Hepatic stellate cell (primary cell): ENCODE measurements around the gene TRMT1.

Experiments
- DNase-seq: peaks from one replicate; pipeline ENCODE4 v3.0.0; 2011; ENCODE audit warnings: low spot score

TRMT1 gene

DNA sequence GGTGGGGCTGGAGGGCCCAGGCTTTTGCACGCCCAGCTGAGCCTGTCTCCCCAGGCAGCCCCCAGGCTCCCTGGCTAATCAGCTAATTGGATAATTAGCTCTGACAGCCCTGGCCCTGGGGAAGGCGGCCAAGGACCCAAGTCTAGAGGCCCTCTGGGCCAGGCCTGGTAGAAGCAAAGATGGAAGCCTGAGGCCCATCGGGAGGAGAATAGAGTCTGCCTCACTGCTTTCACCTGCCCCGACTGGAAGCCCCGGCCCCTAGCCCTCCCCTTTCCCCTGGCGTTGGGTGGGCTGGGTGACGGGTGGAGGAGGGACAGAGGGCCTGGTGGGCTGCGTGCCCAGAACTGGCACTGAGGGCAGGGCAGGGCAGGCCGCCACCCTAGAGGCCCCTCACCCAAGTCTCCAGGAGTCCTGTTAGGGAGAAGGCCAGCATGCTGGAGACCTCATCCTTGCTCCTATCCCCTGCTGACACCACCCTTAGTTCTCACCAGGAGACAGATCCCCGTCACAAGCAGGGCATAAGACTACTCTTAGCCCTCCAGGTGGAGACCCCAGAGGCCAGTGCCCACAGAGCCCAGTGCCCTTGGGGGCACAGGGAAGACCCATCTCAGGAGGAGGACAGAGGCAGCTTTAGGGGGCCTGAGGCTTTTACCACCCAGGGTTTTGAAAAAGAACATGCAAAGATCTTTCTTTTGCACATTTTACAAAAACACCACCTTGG is 25.9 kb downstream of the TRMT1 start:
- DNase-seq: no peak

DNA sequence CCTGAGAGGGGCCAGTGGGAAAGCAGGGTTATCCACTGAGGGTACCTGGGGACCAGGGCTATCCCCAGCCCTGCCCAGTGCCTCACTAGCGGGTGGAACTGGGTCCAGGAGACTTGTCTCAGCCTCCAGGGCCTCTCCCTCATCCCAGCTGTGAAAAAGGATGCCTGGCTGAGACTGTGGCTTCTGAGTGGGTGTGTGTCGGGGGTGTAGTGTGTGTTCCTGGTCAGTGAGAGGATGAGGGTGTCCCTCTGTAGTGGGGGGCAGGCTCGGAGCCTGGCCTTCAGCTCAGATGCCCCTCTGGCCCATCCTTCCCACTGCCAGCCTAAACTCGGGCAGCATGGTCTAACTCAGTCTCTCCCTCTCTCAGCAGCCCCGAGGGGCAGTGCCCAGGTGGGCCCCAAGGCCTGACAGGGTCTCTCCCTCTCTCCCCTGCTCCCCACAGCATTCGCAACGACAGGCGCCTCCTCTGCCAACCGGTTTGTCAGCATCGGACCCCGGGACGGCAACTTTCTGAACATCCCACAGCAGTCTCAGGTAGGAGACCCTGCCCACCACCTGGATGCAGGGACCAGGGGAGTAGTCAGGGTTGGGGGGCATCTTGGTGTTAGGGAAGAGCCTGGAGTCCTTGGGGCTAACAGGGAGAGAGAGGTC is 26.6 kb downstream of the TRMT1 start:
- no peak for DNase-seq

DNA sequence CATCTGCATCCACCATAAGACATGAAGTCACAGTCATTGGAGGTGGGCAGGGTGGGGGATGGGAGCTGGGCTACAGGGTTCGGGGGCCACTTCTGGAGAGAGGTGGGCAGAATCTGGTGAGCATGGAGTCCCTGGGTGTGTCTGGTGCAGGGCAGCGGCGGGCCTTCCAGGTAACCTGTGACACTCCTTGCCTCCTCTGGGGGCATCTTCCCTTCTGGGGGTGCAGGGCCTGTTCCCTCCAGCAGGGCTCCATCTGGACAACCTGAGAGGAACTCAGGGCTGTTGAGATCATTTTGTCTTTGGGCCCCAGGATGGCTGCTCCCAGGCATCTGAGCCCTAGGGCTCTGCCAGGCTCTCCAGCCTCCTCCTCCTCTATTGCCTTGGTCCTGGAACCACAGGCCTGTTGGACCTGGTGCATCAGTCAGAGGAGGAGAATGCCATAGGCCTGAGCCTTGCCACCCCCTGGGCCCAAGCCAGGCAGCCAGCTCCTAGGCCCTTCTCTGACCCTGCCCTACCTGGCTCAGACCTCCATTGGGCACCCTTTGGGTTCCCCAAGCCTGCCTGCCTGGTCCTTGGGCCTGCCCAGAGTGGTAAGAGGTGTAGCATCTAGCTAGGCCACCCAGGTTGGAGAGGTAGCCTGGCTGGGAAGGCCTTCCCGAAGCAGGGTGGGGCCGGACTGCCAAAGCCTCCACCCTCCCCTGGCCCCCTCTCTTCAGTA is 27.2 kb downstream of the TRMT1 start:
- DNase-seq: peak; percentile 62

GRCh38 chr19:13087795-13088537 is 28.6 kb downstream of the TRMT1 start:
- no peak for DNase-seq

DNA sequence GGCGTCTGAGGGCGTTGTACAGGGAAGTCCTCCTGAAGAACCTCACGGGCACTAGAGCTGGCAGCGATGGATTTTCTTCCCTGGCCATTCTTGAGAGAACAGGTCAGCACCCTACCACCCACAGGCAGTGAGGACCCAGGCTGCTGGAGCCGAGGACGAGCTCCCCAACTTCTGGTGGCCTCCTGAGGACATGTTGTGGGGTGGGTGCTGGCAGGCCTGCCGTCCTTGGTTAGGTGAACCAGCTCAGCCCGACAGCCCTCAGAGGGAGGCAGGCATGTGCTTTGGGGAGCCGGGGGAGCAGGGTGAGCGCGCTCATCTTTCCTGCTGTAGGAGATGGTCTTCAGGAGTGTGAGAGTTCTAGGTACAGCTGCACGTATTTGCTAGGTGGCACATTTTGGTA is 29.2 kb downstream of the TRMT1 start:
- DNase-seq: no peak

DNA sequence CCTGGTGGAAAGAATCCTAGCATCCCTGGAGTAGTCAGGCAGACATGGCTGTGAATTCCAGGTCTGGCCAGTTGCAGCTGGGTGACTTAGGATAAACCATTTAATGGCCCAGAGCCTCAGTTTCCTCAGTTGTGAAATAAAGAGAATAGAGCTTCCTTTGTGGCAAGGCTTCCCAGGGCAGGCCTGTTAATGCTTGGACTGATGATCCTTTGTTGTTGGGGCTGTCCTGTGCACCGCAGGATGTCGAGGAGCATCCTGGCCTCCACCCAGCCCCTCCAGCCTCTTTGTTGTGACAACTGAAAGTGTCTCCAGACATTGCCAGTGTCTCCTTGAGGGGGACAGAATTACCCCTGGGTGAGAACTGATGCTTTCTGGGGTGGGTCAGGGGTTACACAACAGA is 30.2 kb downstream of the TRMT1 start:
- no peak for DNase-seq

GRCh38 chr19:13085666-13086065 is 30.9 kb downstream of the TRMT1 start:
- no peak for DNase-seq

GRCh38 chr19:13083627-13084026 is 32.9 kb downstream of the TRMT1 start:
- DNase-seq: no peak

- no peak for DNase-seq
Measured at GRCh38 chr19:13083008-13083404, 33.5 kb downstream of the TRMT1 start.

GRCh38 chr19:13082192-13083007 is 34.1 kb downstream of the TRMT1 start:
- peak; percentile 62 for DNase-seq

GRCh38 chr19:13079542-13079986 is 37.0 kb downstream of the TRMT1 start:
- DNase-seq: no peak

DNA sequence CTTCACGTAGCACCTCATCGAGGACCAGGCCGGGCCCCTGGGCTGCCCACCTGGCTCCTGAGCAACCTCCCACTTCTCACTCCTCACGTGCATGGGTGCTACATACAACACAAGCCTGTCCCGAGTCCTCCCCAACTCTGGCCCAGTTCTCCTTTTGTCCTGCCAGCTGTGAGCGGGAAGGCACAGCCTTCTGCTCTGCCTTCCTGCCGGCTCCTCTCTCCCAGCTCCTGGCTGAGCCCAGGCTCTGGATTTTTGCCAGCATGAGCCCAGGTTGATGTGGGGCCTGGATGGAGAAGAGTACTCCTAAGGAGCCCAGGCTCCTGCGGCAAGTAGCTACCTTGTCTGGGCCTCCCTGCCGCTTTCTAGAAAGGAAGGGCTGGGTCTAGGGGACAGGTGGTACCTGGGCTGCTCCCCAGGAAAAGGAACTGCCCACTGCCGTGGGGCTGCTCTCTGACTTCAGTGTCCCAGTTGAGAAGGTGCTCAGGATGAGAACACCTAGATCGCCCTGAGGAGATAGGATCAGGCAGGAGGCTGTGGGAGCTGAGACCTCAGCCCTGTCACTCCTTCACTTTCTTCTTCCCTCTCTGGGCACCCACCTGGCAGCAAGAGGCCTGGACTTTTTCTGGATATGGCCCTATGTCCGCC is 37.5 kb downstream of the TRMT1 start:
- DNase-seq: no peak

DNA sequence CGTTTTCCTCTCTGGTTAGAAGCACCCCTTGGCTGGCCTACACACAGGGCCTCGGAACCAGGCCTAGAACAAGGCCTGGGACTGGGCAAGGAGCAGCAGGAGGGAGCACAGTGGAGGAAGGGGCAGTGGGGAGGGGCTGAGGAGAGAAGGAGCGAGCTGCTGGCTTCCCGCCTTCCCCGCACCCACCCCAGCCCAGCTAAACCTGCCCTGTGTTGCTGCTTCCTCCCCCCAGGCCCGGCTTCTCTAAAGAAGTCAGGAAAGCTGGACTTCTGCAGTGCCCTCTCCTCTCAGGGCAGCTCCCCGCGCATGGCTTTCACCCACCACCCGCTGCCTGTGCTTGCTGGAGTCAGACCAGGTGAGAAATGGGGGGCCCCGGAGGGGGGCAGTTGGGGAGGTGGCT is 38.2 kb downstream of the TRMT1 start:
- DNase-seq: no peak

DNA sequence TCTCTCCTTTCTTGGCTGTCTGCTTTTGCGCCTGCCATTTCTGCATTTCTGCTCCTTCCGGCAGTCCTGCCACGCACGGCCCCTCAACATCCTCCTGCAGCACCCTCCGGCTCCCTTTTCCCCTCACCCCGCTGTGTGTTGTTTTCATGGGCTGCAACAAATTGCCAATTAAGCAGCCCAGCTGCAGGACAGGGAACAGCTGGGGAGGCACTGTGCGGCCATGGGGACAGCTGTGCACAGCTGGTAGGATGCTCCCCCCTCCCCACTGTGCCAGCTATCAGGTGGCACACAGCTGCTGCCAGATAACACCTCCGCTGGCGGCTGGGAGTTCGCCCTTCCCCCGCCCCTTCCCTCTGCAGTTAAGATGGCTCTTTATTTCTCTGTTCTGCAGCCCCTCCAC is 39.3 kb downstream of the TRMT1 start:
- DNase-seq: no peak

GRCh38 chr19:13076787-13077186 is 39.8 kb downstream of the TRMT1 start:
- DNase-seq: no peak

GRCh38 chr19:13076320-13076719 is 40.2 kb downstream of the TRMT1 start:
- DNase-seq: no peak

DNA sequence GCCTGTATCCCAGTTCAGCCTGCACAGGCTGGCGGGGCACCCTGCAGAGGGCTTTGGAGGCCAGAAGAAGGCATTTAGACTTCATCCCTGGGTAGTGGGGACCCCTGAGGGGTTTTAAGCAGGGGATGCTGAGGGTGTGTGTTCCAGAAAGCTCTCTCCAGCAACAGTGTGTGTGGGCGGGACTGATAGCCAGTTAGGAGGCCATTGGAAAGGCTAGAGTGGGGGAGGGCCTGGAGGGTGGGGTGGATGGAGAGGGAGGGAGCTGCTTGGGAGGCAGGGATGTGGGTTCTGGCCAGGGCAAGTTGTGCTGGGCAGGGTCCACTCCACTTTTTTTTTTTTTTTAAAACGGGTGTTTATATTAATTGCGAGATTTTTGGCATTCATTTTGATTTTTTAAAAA is 42.2 kb downstream of the TRMT1 start:
- no peak for DNase-seq

DNA sequence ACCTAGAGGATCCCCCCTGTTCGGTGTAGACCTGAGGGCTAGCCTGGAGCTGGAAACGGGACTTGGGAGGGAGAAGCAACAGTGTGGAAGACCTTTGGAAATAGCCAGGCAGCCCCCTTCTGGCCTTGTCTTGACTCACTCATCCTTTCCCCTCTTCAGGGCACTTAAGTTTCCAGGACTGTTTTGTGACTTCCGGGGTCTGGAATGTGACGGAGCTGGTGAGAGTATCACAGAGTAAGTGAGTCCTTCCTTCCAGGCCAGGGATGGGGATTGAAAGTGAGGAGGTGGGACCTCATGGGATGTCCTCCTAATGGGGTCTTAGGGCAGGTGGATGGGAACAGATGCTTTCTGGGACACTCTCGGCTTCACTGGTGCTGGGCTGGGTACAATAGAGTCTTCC is 43.3 kb downstream of the TRMT1 start:
- no peak for DNase-seq

DNA sequence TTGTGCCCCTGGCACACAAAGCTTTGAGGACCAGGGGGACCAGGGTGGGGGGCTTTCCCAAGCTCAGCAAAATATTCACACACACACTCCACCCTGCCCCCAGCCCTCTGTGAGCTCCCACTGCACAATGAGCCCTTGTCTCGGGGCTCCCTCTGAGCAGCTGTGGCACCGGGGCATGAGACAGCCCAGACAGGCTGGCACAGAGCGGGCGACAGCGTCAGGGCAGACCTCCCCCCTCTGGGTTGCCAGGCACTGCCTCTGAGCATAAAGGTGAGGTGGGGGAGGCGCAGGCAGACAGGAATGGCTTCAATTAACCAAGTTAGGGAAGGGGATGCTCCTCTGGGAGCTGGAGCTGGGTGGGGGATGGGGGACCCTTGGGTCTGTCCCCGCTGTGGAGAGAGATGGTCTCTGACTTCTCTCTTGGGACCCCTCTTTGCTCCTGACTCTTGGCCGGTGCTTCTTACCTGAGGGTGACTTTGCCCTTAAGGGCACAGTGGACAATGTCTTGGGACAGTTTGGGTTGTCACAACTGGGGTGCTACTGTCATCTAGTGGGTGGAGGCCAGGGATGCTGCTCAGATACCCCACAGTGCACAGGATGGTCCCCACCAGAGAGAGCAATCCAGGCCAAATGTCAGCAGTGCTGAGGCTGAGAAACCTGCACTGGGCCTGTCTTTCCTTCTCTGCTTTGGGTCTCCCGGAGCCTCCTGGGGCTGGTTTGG is 44.2 kb downstream of the TRMT1 start:
- DNase-seq: no peak

GRCh38 chr19:13071444-13072187 is 44.9 kb downstream of the TRMT1 start:
- DNase-seq: no peak
